ENCODE measurements around the gene PRDX6. TPM values are rescaled to one million over a fixed set of nuclear protein-coding genes. Genes with fewer than 3 reads are reported as not detected.

The PRDX6 gene
- total RNA-seq, 1 experiment from 2014 or later: 270 TPM

GRCh38 chr1:173523329-173523728 is 46.2 kb downstream of the PRDX6 start:
- Histone ChIP-seq H3K27me3 (replicated peaks; ENCODE audit: insufficient read depth, low read depth, low read length, poor library complexity) (no peaks in the 10 kb centered on the region), H3K36me3 (ENCODE audit: insufficient read depth, low read length, poor library complexity, severe bottlenecking) (no peaks in the 10 kb centered on the region), H3K4me1 (ENCODE audit: insufficient read depth, low read length, poor library complexity, severe bottlenecking) (peaks cover 13% of the 10 kb centered on the region), H3K9me3 (ENCODE audit: low read depth, low read length, poor library complexity, severe bottlenecking) (no peaks in the 10 kb centered on the region), H3K27ac (ENCODE audit: low read depth, low read length, poor library complexity, severe bottlenecking) (no peak overlapping the region), H3K4me3 (ENCODE audit: low read depth, low read length, poor library complexity, severe bottlenecking) (no peak overlapping the region)
- TF ChIP-seq EZH2 (IDR thresholded peaks at IDR 0.05; ENCODE audit: borderline replicate concordance, low read depth, low read length, poor library complexity, severe bottlenecking) (no peak), CTCF (conservative IDR thresholded peaks at IDR 0.05; ENCODE audit: low read depth, low read length) (no peak)
- BruUV-seq (replicated peaks): no TSS peak
- intact Hi-C loops (cut with micrococcal nuclease; ENCODE audit: unreplicated experiment): no loop called here
- ChIA-PET POLR2A (ENCODE audit: low non-redundant PET) (no interaction called here), CTCF (no interaction called here)
- no peak for DNase-seq (ENCODE audit: low spot score)

- intact Hi-C loops (cut with micrococcal nuclease; ENCODE audit: unreplicated experiment): no loop called here
- Histone ChIP-seq H3K9me3 (ENCODE audit: low read depth, low read length, poor library complexity, severe bottlenecking) (no peaks in the 10 kb centered on the region), H3K36me3 (ENCODE audit: insufficient read depth, low read length, poor library complexity, severe bottlenecking) (no peaks in the 10 kb centered on the region), H3K27ac (ENCODE audit: low read depth, low read length, poor library complexity, severe bottlenecking) (no peak overlapping the region), H3K4me1 (ENCODE audit: insufficient read depth, low read length, poor library complexity, severe bottlenecking) (no peaks in the 10 kb centered on the region), H3K4me3 (ENCODE audit: low read depth, low read length, poor library complexity, severe bottlenecking) (no peak overlapping the region), H3K27me3 (replicated peaks; ENCODE audit: insufficient read depth, low read depth, low read length, poor library complexity) (no peaks in the 10 kb centered on the region)
- BruUV-seq (replicated peaks): no TSS peak
- POLR2A ChIA-PET (ENCODE audit: low non-redundant PET): no interaction called here
- CTCF ChIA-PET: no interaction called here
- no peak for DNase-seq (ENCODE audit: low spot score)
- TF ChIP-seq EZH2 (IDR thresholded peaks at IDR 0.05; ENCODE audit: borderline replicate concordance, low read depth, low read length, poor library complexity, severe bottlenecking): no peak
- TF ChIP-seq CTCF (conservative IDR thresholded peaks at IDR 0.05; ENCODE audit: low read depth, low read length): no peak
Measured at GRCh38 chr1:173525926-173526325, 48.8 kb downstream of the PRDX6 start.

- no TSS peak for BruUV-seq (replicated peaks)
- ChIA-PET POLR2A (ENCODE audit: low non-redundant PET) (no interaction called here), CTCF (no interaction called here)
- Histone ChIP-seq H3K9me3 (ENCODE audit: low read depth, low read length, poor library complexity, severe bottlenecking) (no peaks in the 10 kb centered on the region), H3K36me3 (ENCODE audit: insufficient read depth, low read length, poor library complexity, severe bottlenecking) (no peaks in the 10 kb centered on the region), H3K27me3 (replicated peaks; ENCODE audit: insufficient read depth, low read depth, low read length, poor library complexity) (no peaks in the 10 kb centered on the region), H3K4me3 (ENCODE audit: low read depth, low read length, poor library complexity, severe bottlenecking) (no peak overlapping the region), H3K27ac (ENCODE audit: low read depth, low read length, poor library complexity, severe bottlenecking) (no peak overlapping the region), H3K4me1 (ENCODE audit: insufficient read depth, low read length, poor library complexity, severe bottlenecking) (no peaks in the 10 kb centered on the region)
- intact Hi-C loops (cut with micrococcal nuclease; ENCODE audit: unreplicated experiment): no loop called here
- TF ChIP-seq EZH2 (IDR thresholded peaks at IDR 0.05; ENCODE audit: borderline replicate concordance, low read depth, low read length, poor library complexity, severe bottlenecking) (no peak), CTCF (conservative IDR thresholded peaks at IDR 0.05; ENCODE audit: low read depth, low read length) (no peak)
- peak; percentile 49 for DNase-seq (ENCODE audit: low spot score)
Measured at GRCh38 chr1:173527151-173527826, 50.2 kb downstream of the PRDX6 start.
